HG03139 (cell line): ENCODE data around the gene CAMK1D.

Source experiments
- ATAC-seq: cut with Tn5 transposase; IDR thresholded peaks from one replicate; pipeline ENCODE4 v1.9.1; 2021; ENCODE audit not compliant: unreplicated experiment

The CAMK1D gene

DNA sequence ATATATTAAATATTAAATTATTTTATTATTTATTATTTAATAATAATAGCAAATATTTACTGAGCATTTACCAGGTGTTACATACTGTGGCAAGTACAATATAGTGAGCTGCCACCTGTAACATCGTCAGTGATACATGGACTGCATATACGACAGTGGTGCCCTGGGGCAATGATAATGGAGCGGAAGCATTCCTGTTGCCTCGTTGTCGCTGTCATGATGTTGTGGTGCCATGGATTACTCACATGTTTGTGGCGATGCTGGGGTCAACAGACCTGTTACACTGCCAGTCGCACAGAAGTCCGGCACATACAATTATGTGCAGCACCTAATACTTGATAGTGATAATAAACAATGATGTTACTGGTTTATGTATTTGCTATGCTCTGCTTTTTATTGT, 20.6 kb downstream of the CAMK1D start:
- no peak for ATAC-seq

GRCh38 chr10:12372846-12373245, 23.5 kb downstream of the CAMK1D start:
- ATAC-seq: no peak

- no peak for ATAC-seq
These were observed 25.7 kb downstream of the CAMK1D start for GRCh38 chr10:12375076-12375504.

DNA sequence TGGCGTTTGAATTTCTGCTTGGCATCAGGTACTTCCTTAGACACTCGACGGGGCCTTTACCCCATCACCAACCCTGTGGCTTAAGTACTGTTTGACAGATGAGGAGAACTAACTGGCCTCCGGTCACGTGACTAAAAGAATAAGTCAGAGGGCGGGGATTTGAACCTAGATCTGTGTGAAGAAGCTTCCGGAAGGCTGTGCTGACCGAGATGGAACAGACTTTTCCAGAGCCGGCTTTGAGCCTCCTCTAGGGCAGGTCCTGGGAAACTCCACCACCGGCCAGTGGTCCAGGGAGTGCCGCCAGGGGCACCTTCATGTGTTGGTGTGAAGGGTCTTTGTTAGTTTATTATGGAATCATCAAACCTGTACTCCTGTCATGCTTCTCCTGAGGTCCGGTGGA, 26.9 kb downstream of the CAMK1D start:
- ATAC-seq: no peak

- no peak for ATAC-seq
These were observed 28.4 kb downstream of the CAMK1D start for GRCh38 chr10:12377658-12378290.

DNA sequence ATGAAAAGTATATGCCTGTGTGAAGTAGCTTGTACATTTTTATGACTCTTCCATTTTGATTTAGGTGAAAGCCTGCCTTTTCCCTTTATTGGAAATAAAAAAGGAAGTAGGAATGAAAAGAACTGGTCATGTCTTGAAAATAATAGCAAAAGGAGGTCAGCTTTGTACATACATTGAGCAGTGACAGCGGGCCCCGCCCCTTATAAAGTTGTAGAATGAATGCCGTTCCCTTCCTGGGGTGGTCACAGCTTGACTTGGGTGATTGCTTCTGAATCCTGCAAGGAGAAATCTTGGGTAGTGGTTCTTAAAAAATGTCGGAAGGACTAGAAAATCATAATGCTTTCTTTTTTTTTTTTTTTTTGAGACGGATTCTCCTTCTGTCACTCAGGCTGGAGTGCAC, 31.7 kb downstream of the CAMK1D start:
- ATAC-seq: no peak

DNA sequence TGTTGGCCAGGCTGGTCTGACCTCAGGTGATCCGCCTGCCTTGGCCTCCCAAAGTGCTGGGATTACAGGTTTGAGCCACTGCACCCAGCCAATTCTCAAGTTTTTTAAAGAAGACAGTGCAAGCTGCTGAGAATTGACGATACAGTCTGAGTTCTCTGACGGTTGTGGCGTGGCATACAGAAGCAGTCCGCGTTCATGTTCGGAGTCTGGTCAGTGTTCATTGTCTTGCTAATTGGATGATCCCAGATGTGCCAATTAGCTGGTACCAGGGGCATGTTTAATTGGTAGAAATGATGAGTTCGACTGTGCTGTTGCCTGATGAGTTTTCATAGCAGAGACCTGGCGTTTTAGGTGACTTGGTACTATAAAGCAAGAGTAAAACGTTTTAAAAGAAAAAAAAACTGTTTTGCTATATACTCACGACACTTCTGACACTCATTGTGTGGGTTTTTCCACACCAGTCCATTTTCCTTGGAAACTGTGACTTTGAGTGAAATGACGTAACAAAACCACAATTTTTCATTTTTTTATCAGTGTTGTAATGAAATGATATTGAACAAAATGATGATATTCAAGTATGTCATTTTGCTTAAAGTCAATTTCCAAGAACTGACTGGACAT, 32.3 kb downstream of the CAMK1D start:
- no peak for ATAC-seq

DNA sequence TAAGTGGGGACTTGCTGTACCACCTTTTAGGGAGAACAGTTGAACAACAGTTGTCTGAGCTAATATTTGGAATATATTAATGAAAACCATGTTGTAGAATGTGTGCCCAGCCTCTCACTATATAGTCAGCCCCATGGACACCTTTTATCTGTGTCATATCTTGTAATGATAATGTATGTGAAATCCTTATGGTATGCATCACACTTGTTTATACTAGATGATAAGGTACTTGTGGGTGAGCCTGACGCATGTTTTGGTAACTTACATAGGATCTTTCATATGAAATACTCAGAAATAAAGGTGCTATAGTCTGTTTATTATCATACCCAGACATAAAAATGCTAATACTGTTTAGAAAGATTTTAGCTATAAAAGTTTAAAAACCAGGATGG, 32.8 kb downstream of the CAMK1D start:
- ATAC-seq: no peak

- ATAC-seq: no peak
These were observed 33.7 kb downstream of the CAMK1D start for GRCh38 chr10:12382956-12383531.

DNA sequence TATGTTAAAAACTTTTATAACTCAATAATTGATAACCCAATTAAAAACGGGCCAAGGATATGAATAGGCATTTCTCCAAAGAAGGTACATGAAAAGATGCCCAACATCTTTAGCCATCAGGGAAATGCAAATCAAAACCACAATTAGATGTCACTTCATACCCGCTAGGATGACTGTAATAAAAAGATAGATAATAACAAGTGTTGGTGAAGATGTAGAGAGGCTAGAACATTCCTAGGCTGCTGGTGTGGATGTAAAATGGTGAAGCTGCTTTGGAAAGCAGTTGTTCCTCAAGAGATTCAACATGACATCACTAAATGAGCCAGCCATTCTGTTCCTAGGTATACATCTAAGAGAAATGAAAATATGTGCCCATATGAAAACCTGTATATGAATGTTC, 35.6 kb downstream of the CAMK1D start:
- no peak for ATAC-seq

DNA sequence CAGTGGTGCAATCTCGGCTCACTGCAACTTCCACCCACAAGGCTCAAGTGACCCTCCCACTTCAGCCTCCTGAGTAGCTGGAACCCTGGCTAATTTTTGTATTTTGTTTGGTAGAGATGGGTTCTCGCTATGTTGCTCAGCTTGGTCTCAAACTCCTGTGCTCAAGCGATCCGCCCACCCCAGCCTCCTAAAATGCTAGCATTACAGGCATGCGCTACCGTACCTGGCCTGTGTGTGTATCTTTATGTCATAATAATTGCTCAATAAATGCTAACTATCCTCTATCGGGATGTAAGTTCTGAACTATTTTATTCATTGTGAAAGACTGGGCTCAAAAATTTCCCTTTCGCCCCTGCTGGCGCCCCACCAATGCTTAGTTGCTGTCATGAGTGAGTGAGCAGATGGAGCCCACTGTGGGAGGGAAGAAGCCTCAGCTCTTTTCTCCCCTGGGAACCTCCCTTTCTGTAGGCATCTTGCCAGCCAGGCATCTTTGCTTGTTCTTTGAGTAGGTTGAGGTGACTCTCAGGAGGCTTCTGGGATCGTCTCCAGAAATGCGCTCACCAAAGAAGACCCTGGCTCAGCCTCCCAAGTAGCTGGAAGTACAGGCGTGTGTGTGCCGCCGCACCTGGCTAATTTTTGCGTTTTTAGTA, 38.3 kb downstream of the CAMK1D start:
- ATAC-seq: no peak

- ATAC-seq: no peak
These were observed 39.3 kb downstream of the CAMK1D start for GRCh38 chr10:12388671-12389070.

DNA sequence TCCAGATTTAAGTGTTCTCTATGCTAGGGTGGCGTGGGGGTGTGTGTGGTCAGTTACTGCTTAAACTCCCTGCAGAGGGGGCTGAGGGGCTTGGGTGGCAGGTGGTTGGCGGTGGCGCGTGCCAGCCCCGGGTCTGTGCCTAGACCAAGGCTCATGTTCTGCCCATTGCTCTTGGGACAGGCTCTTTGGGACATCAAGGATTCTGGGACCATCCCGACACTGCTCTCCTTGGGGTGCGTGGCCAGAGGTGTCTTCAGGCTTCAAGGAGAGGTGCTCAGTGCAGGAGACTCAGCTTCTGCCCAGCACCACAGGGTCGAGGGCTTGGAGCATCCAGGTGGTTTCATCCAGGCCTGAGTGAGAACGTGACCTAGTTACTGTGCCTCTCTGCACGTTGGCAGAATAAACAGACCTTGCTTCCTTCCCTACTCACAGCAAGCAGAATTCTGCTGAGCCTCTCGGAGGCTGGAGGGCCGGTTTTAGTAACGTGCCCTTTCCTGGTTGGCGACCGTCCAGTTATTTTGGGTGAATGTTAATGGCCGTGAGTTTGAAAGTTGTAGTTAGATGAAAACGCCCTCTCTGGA, 39.9 kb downstream of the CAMK1D start:
- no peak for ATAC-seq

DNA sequence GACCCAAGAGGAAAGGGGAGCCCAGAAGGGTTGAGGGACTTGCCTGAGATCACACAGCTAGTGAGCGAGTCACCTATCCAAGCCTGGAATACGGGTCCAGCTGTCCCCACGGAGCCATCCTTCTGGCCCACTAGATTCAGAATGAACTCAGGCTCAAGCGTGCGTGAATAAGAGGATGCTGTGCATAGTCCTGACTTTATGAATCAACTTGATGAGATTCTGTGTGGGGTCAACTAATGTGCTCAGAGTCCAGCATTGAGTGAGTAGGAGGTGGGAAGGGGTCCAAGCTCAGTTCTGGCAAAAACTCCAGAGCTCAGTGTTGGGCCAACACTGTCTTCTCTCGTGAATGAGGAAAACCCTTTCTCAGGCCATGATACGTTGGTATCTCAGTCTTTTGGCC, 41.4 kb downstream of the CAMK1D start:
- ATAC-seq: no peak

GRCh38 chr10:12391206-12391605, 41.9 kb downstream of the CAMK1D start:
- no peak for ATAC-seq

- ATAC-seq: no peak
These were observed 44.5 kb downstream of the CAMK1D start for GRCh38 chr10:12393831-12394230.

DNA sequence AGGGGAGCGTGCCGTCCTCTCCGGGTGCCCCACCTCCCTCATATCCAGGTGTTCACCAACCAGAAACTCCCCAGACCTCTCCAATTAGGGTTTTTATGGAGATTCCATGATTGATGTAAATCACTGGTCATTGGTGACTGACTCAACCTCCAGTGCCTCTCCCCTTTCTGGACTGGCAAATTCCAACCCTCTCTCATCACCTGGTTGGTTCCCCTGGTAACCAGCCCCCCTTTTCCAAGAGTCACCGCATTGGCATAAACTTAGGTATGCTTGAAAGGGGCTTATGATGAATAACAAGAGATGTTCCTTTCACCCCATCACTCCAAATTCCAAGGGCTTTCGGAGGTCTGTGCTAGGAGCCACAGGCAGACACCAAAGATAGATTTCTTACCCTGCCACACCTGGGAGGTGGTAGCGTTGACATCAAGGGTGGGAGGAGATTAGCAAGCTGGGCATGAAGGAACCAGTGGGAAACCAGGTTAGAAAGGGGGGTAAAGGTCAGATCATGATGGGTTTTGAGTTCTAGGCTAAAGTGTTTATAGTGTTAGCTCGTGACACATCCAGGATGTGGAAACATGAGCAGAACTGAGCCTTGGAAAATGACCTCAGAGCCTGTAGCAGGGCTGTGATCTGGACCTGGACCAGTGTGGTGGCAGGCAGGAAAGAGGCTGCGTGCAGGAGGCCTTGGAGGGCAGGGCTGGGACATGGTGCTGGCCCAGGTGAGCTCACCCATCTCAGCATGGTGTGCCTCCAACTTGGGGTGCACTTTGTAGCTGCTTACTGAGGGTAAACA, 45.1 kb downstream of the CAMK1D start:
- no peak for ATAC-seq

DNA sequence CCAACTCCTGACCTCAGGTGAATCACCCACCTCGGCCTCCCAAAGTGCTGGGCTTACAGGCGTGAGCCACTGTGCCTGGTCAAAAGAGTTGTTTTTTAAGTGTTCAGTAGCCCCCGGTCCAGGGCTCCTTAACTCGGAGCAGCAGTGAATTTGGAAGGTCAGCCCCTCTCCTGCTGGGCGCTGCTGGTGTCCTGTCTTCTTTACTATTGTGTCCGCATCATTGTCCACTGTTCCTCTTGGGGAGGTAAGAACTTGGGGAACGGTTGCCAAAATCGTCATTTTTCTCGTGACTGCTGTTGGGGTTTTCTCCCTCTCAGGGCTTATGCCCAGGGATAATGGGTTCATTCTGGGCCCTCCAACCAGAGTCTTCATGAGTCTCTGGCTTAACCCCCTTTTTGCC, 46.7 kb downstream of the CAMK1D start:
- ATAC-seq: no peak

DNA sequence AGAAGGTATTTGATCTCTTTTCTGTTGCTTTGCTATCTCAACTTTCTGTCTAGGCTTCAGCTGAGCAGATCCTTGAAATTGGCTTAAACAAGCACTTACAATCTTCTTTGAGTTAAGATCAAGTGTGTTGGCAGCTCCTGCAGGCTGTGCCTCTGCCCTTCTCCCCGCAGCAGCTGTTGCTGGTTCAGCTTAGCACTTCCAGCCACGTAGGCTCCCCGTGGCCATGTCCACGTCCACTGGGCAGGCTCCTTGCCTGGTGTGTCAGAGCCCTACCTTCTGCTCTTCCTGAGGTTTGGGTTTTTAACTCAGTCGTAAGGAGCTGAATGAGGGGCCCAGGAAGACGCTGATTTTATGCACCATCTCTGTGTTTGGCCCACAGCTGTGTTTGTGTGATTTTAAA, 47.2 kb downstream of the CAMK1D start:
- no peak for ATAC-seq

GRCh38 chr10:12397147-12397896, 48.0 kb downstream of the CAMK1D start:
- no peak for ATAC-seq
